GM13976 (cell line): ENCODE results near the gene C18orf54.
"Not testable (repeated sequence)": the region's sequence is repeated elsewhere in the genome, so short reads cannot be mapped to it uniquely, and the experiment has no call there.

Experiments used
- DNase-seq: peaks from one replicate; pipeline ENCODE4 v3.0.0; 2012; ENCODE audit warnings: low spot score
- CTCF ChIP-seq: IDR thresholded peaks from 2 replicates; pipeline ENCODE4 v1.5.1; 2012; ENCODE audit warnings: borderline replicate concordance, mild to moderate bottlenecking; ENCODE audit not compliant: insufficient read depth; ENCODE audit errors: extremely low read depth, missing control alignments, control extremely low read depth
- in situ Hi-C: fragments of 300-500 bp; cut with MboI; formaldehyde crosslinking; loops from one replicate; pipeline ENCODE4 v1.12.0; 2022; ENCODE audit warnings: low sequenced_read_pairs, mixed read lengths, inconsistent platforms; ENCODE audit not compliant: unreplicated experiment

The C18orf54 gene

GRCh38 chr18:54357660-54358494, at the start of gene C18orf54, which contains the start of gene STARD6:
TSS of gene C18orf54 (plus strand) at chr18:54357906. CDS start at chr18:54360573, 2,667 bp downstream.
TSS of gene STARD6 (minus strand) at chr18:54357858. CDS start at chr18:54354573, 3,285 bp downstream.
- DNase-seq = peak; percentile 97
- peak; percentile 55 for TF ChIP-seq CTCF
- in situ Hi-C loops = no loop called here

- in situ Hi-C loops, DNase-seq: not testable (repeated sequence)
These were observed 48.1 kb upstream of the C18orf54 start for GRCh38 chr18:54309564-54309963.

GRCh38 chr18:54316071-54316820, 41.5 kb upstream of the C18orf54 start:
- DNase-seq = no peak
- in situ Hi-C loops = no loop called here
- TF ChIP-seq CTCF = no peak

- DNase-seq = no peak
- TF ChIP-seq CTCF = no peak
- in situ Hi-C loops = no loop called here
These were observed 34.1 kb upstream of the C18orf54 start for GRCh38 chr18:54323561-54323960.

- no peak for TF ChIP-seq CTCF
- no peak for DNase-seq
- in situ Hi-C loops = no loop called here
These were observed 33.7 kb upstream of the C18orf54 start for GRCh38 chr18:54323970-54324369.

GRCh38 chr18:54327818-54328217, 29.9 kb upstream of the C18orf54 start:
- in situ Hi-C loops = no loop called here
- no peak for DNase-seq
- no peak for TF ChIP-seq CTCF

- in situ Hi-C loops = no loop called here
- DNase-seq = no peak
- no peak for TF ChIP-seq CTCF
These were observed 27.9 kb upstream of the C18orf54 start for GRCh38 chr18:54329787-54330186.
